ENCODE data around the gene ZNF580. TPM values are rescaled to one million over a fixed set of nuclear protein-coding genes. Genes with fewer than 3 reads are reported as not detected.

ZNF580 gene
- total RNA-seq, 2 experiments from 2014 or later: 31.3 to 32.0 TPM

GRCh38 chr19:55638864-55639359, 1.9 kb upstream of the ZNF580 start:
- POLR2A ChIA-PET: interaction anchor here (0.7 kb wide), 1 partner anchor 168 kb away, joined by 8 read pairs; no protein-coding TSS in a partner anchor

GRCh38 chr19:55640043-55640576, 692 bp upstream of the ZNF580 start:
- ChIA-PET CTCF (interaction anchor here (0.6 to 2.2 kb wide), 5 partner anchors 13 to 515 kb away, joined by 3 to 7 read pairs (median 5); partner anchors contain the start of gene FIZ1), POLR2A (no interaction called here)

More at GRCh38 chr19:55638864-55639359, 1.9 kb upstream of the ZNF580 start:
- CTCF ChIA-PET: interaction anchor here (0.6 to 2.2 kb wide), 12 partner anchors 9 to 390 kb away, joined by 3 to 16 read pairs (median 4); partner anchors contain the start of gene FIZ1

- ChIA-PET POLR2A (no interaction called here), CTCF (interaction anchor here (0.9 to 4.1 kb wide), 6 partner anchors 8 to 138 kb away, joined by 3 to 26 read pairs (median 6); partner anchors contain the start of genes U2AF2 and ZNF865)
Measured at GRCh38 chr19:55641426-55642152, 787 bp downstream of the ZNF580 start.

GRCh38 chr19:55642153-55643002, 1.6 kb downstream of the ZNF580 start:
- POLR2A ChIA-PET: interaction anchor here (1.0 to 1.5 kb wide), 7 partner anchors 12 to 386 kb away, joined by 3 to 5 read pairs (median 4); partner anchors contain the start of genes FIZ1, U2AF2, ZNF524 and ZNF784
- CTCF ChIA-PET: interaction anchor here (0.9 to 4.1 kb wide), 8 partner anchors 9 to 139 kb away, joined by 3 to 26 read pairs (median 4); partner anchors contain the start of genes U2AF2 and ZNF865

- ChIA-PET CTCF (interaction anchor here (0.9 to 4.1 kb wide), 8 partner anchors 9 to 140 kb away, joined by 3 to 26 read pairs (median 4); partner anchors contain the start of genes U2AF2 and ZNF865), POLR2A (interaction anchor here (1.0 to 1.5 kb wide), 7 partner anchors 12 to 387 kb away, joined by 3 to 5 read pairs (median 4); partner anchors contain the start of genes FIZ1, U2AF2, ZNF524 and ZNF784)
Measured at GRCh38 chr19:55643003-55643886, 2.4 kb downstream of the ZNF580 start, which contains the start of gene ZNF581. TSS of gene ZNF581 (plus strand) at chr19:55643649. CDS start at chr19:55644572, 923 bp downstream.

- ChIA-PET POLR2A (interaction anchor here (1.0 to 1.5 kb wide), 2 partner anchors 17 to 31 kb away, joined by 3 read pairs; no protein-coding TSS in a partner anchor), CTCF (interaction anchor here (1.2 to 4.1 kb wide), 3 partner anchors 9 to 11 kb away, joined by 4 to 26 read pairs (median 4); partner anchors contain the start of gene U2AF2)
Measured at GRCh38 chr19:55643887-55644176, 3.0 kb downstream of the ZNF580 start.

- ChIA-PET CTCF (interaction anchor here (0.6 to 4.1 kb wide), 4 partner anchors 8 to 20 kb away, joined by 3 to 26 read pairs (median 4); partner anchors contain the start of genes U2AF2 and ZNF784), POLR2A (no interaction called here)
Measured at GRCh38 chr19:55644191-55644833, 3.5 kb downstream of the ZNF580 start.

- ChIA-PET POLR2A (interaction anchor here (1.3 kb wide), 1 partner anchor 9 kb away, joined by 3 read pairs; no protein-coding TSS in a partner anchor), CTCF (interaction anchor here (0.6 to 4.1 kb wide), 4 partner anchors 8 to 21 kb away, joined by 3 to 26 read pairs (median 4); partner anchors contain the start of genes U2AF2 and ZNF784)
Measured at GRCh38 chr19:55644842-55645511, 4.2 kb downstream of the ZNF580 start.

- ChIA-PET CTCF (interaction anchor here (4.1 kb wide), 1 partner anchor 7 kb away, joined by 26 read pairs; no protein-coding TSS in a partner anchor), POLR2A (interaction anchor here (0.6 to 1.3 kb wide), 2 partner anchors 9 to 21 kb away, joined by 3 to 6 read pairs; no protein-coding TSS in a partner anchor)
Measured at GRCh38 chr19:55645512-55645881, 4.7 kb downstream of the ZNF580 start.

- CTCF ChIA-PET: interaction anchor here (0.7 to 2.2 kb wide), 7 partner anchors 8 to 308 kb away, joined by 3 to 8 read pairs (median 4); no protein-coding TSS in a partner anchor
- POLR2A ChIA-PET: interaction anchor here (0.9 to 1.1 kb wide), 3 partner anchors 12 to 48 kb away, joined by 3 to 5 read pairs (median 4); partner anchors contain the start of gene FIZ1
Measured at GRCh38 chr19:55646889-55647731, 6.3 kb downstream of the ZNF580 start.

- POLR2A ChIA-PET: interaction anchor here (0.9 to 1.1 kb wide), 3 partner anchors 13 to 49 kb away, joined by 3 to 5 read pairs (median 4); partner anchors contain the start of gene FIZ1
Measured at GRCh38 chr19:55647732-55648584, 7.2 kb downstream of the ZNF580 start, which contains the start of gene CCDC106. TSS of gene CCDC106 (plus strand) at chr19:55648212. CDS start at chr19:55649047, 835 bp downstream.

GRCh38 chr19:55648585-55649267, 7.9 kb downstream of the ZNF580 start:
- CTCF ChIA-PET: interaction anchor here (1.2 to 2.2 kb wide), 2 partner anchors 11 to 42 kb away, joined by 4 to 7 read pairs; no protein-coding TSS in a partner anchor
- POLR2A ChIA-PET: no interaction called here

More at GRCh38 chr19:55647732-55648584, 7.2 kb downstream of the ZNF580 start, which contains the start of gene CCDC106:
- CTCF ChIA-PET: interaction anchor here (0.8 to 2.2 kb wide), 6 partner anchors 9 to 309 kb away, joined by 3 to 8 read pairs (median 4); no protein-coding TSS in a partner anchor

- ChIA-PET CTCF (interaction anchor here (1.0 kb wide), 1 partner anchor 10 kb away, joined by 3 read pairs; no protein-coding TSS in a partner anchor), POLR2A (no interaction called here)
Measured at GRCh38 chr19:55649268-55650125, 8.7 kb downstream of the ZNF580 start.

All from activated CD8-positive, alpha-beta memory T cell treated with anti-CD3 and anti-CD28 coated beads for 36 hours (primary cell).